Measurements from ENCODE around the gene SRP68.

SRP68 gene

DNA sequence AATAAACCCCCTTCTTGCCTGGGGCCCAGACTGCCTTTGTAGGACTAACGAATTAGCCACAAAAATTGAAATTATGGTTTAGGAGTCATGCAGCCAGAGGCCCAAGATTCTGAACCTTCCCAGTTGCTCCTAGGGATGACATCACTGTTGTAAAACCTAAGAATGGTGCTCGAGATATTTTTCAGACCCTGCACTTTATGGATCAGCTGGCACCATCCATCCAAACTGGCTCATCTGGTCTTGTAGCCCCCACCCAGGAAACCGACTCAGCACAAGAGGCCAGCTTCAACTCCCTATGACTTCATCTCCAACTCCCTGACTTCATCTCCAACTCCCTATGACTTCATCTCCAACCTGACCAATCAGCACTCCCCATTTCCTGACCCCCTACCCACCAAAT lies 34.3 kb downstream of the SRP68 start:
- Histone ChIP-seq H3K4me3 (ENCODE audit: low read depth, low read length) (no peak overlapping the region), H3K27me3 (ENCODE audit: control insufficient read depth, insufficient read depth, low read length) (no peaks in the 10 kb centered on the region), H3K9ac (ENCODE audit: low read length) (no peak overlapping the region), H3K9me3 (ENCODE audit: control insufficient read depth, insufficient read depth, low read depth, low read length) (peaks cover 4% of the 10 kb centered on the region; the same call in 1 of the 2 replicates), H3K36me3 (ENCODE audit: control insufficient read depth, insufficient read depth, low read length) (peaks cover 48% of the 10 kb centered on the region), H3K27ac (ENCODE audit: low read depth, low read length) (no peak overlapping the region), H3K4me1 (ENCODE audit: control insufficient read depth, insufficient read depth, low read length) (peaks cover 21% of the 10 kb centered on the region)

DNA sequence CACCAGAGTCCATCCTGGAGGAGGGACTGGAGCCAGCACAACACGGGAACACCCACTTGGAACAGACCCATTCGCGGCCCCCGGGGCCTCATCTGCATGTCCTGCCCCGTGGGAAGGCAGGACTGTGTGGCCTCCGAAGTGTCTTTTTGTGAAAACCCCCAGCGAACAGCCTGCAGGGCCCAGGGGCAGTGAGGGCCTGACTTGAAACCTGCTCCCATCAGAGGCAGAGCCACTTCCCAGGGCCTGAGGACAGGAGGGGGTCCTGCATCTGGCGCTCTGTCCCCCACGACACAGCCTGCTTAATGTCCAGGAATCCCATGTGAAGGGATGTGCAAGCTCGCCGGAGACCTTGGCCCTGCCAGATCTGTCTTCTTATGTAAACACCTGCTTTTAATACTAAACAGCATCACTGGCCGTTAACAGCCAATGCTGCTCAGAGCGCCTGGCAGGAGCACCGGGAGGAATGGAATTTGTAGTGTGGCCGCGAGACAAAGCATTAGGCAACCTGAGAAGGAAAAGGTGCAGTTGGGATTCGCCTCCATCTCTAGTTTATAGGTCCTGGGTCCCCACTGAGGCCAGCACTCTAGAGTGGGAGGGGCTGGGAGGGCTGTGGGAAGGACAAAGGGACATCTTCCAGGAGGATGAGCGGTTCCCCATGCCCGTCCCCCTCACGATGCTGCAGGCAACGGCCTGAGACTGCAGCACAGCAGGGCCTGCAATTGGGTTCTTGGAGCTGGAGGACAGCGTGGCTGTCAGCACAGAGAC lies 35.6 kb downstream of the SRP68 start:
- peaks cover 21% of the 10 kb centered on the region for H3K4me1 ChIP-seq (ENCODE audit: control insufficient read depth, insufficient read depth, low read length)
- no peak overlapping the region for H3K4me3 ChIP-seq (ENCODE audit: low read depth, low read length)
- peaks cover 5% of the 10 kb centered on the region; the same call in 1 of the 2 replicates for H3K9me3 ChIP-seq (ENCODE audit: control insufficient read depth, insufficient read depth, low read depth, low read length)
- H3K27me3 ChIP-seq (ENCODE audit: control insufficient read depth, insufficient read depth, low read length), result no peaks in the 10 kb centered on the region
- H3K36me3 ChIP-seq (ENCODE audit: control insufficient read depth, insufficient read depth, low read length), result peaks cover 37% of the 10 kb centered on the region
- no peak overlapping the region for H3K27ac ChIP-seq (ENCODE audit: low read depth, low read length)
- H3K9ac ChIP-seq (ENCODE audit: low read length), result no peak overlapping the region

DNA sequence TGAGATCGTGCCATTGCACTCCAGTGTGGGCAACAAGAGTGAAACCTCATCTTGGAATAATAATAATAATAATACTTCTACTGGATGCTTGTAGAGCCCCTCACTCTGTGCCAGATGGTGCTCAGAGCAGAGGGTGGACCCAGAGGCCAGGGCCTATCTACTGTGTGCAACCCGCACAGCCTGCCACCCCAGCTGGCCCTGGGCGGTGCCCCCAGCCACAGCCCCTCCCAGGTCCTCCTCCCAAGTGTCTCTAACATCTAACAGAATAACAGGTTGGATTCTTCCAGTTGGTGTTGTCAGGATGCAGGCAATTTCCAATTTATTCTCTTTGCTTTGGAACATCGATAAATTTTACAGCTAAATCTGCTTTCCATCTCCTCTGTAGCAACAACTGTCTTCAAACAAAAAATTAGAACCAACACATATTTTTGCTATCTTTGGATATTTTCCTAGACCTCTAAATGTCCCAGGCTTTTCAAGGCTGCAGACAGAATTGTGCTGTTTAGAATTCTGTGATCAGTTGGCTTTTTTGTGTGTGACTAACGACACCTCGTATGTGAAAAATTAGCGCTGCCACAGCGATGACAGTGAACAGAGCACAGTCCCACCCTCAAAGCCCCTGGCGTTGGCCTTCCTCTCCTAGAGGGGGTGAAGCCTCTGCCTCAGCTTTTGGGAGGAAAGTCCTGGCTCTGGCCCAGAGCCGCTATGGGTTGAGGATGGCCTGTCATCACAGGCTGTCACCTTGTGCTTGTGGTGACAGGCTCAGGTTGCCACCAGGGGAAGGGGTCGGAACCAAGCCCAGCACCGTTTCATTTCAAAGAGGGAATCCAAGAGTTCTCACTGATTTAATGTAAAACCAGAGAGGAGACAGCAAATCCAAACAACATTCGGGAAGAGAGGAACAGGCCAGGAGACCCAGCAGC lies 37.6 kb downstream of the SRP68 start:
- Histone ChIP-seq H3K9me3 (ENCODE audit: control insufficient read depth, insufficient read depth, low read depth, low read length) (peaks cover 5% of the 10 kb centered on the region; the same call in 1 of the 2 replicates), H3K36me3 (ENCODE audit: control insufficient read depth, insufficient read depth, low read length) (peaks cover 17% of the 10 kb centered on the region), H3K4me1 (ENCODE audit: control insufficient read depth, insufficient read depth, low read length) (peaks cover 13% of the 10 kb centered on the region), H3K9ac (ENCODE audit: low read length) (no peak overlapping the region), H3K4me3 (ENCODE audit: low read depth, low read length) (no peak overlapping the region), H3K27ac (ENCODE audit: low read depth, low read length) (no peak overlapping the region), H3K27me3 (ENCODE audit: control insufficient read depth, insufficient read depth, low read length) (no peaks in the 10 kb centered on the region)

GRCh38 chr17:76033139-76033538 lies 39.2 kb downstream of the SRP68 start:
- Histone ChIP-seq H3K27ac (ENCODE audit: low read depth, low read length) (no peak overlapping the region), H3K9me3 (ENCODE audit: control insufficient read depth, insufficient read depth, low read depth, low read length) (peaks cover 5% of the 10 kb centered on the region; the same call in 1 of the 2 replicates), H3K36me3 (ENCODE audit: control insufficient read depth, insufficient read depth, low read length) (peaks cover 1% of the 10 kb centered on the region; the same call in 1 of the 2 replicates), H3K4me3 (ENCODE audit: low read depth, low read length) (no peak overlapping the region), H3K9ac (ENCODE audit: low read length) (no peak overlapping the region), H3K27me3 (ENCODE audit: control insufficient read depth, insufficient read depth, low read length) (no peaks in the 10 kb centered on the region), H3K4me1 (ENCODE audit: control insufficient read depth, insufficient read depth, low read length) (peaks cover 22% of the 10 kb centered on the region)

- no peak overlapping the region for H3K27ac ChIP-seq (ENCODE audit: low read depth, low read length)
Observed at GRCh38 chr17:76032780-76033108, 39.6 kb downstream of the SRP68 start.

GRCh38 chr17:76032073-76032779 lies 40.1 kb downstream of the SRP68 start:
- Histone ChIP-seq H3K27me3 (ENCODE audit: control insufficient read depth, insufficient read depth, low read length) (no peaks in the 10 kb centered on the region), H3K36me3 (ENCODE audit: control insufficient read depth, insufficient read depth, low read length) (no peaks in the 10 kb centered on the region), H3K4me1 (ENCODE audit: control insufficient read depth, insufficient read depth, low read length) (peaks cover 23% of the 10 kb centered on the region), H3K27ac (ENCODE audit: low read depth, low read length) (no peak overlapping the region), H3K9ac (ENCODE audit: low read length) (no peak overlapping the region), H3K4me3 (ENCODE audit: low read depth, low read length) (no peak overlapping the region), H3K9me3 (ENCODE audit: control insufficient read depth, insufficient read depth, low read depth, low read length) (peaks cover 5% of the 10 kb centered on the region; the same call in 1 of the 2 replicates)

More at GRCh38 chr17:76032780-76033108, 39.6 kb downstream of the SRP68 start:
- peaks cover 22% of the 10 kb centered on the region for H3K4me1 ChIP-seq (ENCODE audit: control insufficient read depth, insufficient read depth, low read length)
- H3K36me3 ChIP-seq (ENCODE audit: control insufficient read depth, insufficient read depth, low read length), result no peaks in the 10 kb centered on the region
- peaks cover 5% of the 10 kb centered on the region; the same call in 1 of the 2 replicates for H3K9me3 ChIP-seq (ENCODE audit: control insufficient read depth, insufficient read depth, low read depth, low read length)
- no peak overlapping the region for H3K9ac ChIP-seq (ENCODE audit: low read length)
- H3K4me3 ChIP-seq (ENCODE audit: low read depth, low read length), result no peak overlapping the region
- H3K27me3 ChIP-seq (ENCODE audit: control insufficient read depth, insufficient read depth, low read length), result no peaks in the 10 kb centered on the region

GRCh38 chr17:76027159-76027839 lies 45.0 kb downstream of the SRP68 start, which contains the start of gene EVPL:
EVPL (minus strand) TSS chr17:76027306; CDS start chr17:76027198, 108 bp downstream.
- H3K36me3 ChIP-seq (ENCODE audit: control insufficient read depth, insufficient read depth, low read length), result no peaks in the 10 kb centered on the region
- H3K4me1 ChIP-seq (ENCODE audit: control insufficient read depth, insufficient read depth, low read length), result peaks cover 15% of the 10 kb centered on the region
- no peaks in the 10 kb centered on the region; the same call in 1 of the 2 replicates for H3K9me3 ChIP-seq (ENCODE audit: control insufficient read depth, insufficient read depth, low read depth, low read length)
- no peak within 1 kb of the TSS for H3K9ac ChIP-seq (ENCODE audit: low read length)
- H3K4me3 ChIP-seq (ENCODE audit: low read depth, low read length), result no peak within 1 kb of the TSS
- no peaks in the 10 kb centered on the region for H3K27me3 ChIP-seq (ENCODE audit: control insufficient read depth, insufficient read depth, low read length)
- H3K27ac ChIP-seq (ENCODE audit: low read depth, low read length), result no peak within 1 kb of the TSS

GRCh38 chr17:76026714-76027158 lies 45.6 kb downstream of the SRP68 start:
- no peak overlapping the region for H3K4me3 ChIP-seq (ENCODE audit: low read depth, low read length)
- no peak overlapping the region for H3K27ac ChIP-seq (ENCODE audit: low read depth, low read length)
- no peaks in the 10 kb centered on the region for H3K36me3 ChIP-seq (ENCODE audit: control insufficient read depth, insufficient read depth, low read length)
- peaks cover 15% of the 10 kb centered on the region for H3K4me1 ChIP-seq (ENCODE audit: control insufficient read depth, insufficient read depth, low read length)
- no peaks in the 10 kb centered on the region for H3K27me3 ChIP-seq (ENCODE audit: control insufficient read depth, insufficient read depth, low read length)
- H3K9me3 ChIP-seq (ENCODE audit: control insufficient read depth, insufficient read depth, low read depth, low read length), result no peaks in the 10 kb centered on the region; the same call in 1 of the 2 replicates
- no peak overlapping the region for H3K9ac ChIP-seq (ENCODE audit: low read length)

- no peaks in the 10 kb centered on the region for H3K36me3 ChIP-seq (ENCODE audit: control insufficient read depth, insufficient read depth, low read length)
- H3K9ac ChIP-seq (ENCODE audit: low read length), result no peak overlapping the region
- no peaks in the 10 kb centered on the region; the same call in 1 of the 2 replicates for H3K9me3 ChIP-seq (ENCODE audit: control insufficient read depth, insufficient read depth, low read depth, low read length)
- H3K4me3 ChIP-seq (ENCODE audit: low read depth, low read length), result no peak overlapping the region
- H3K27ac ChIP-seq (ENCODE audit: low read depth, low read length), result no peak overlapping the region
- peaks cover 15% of the 10 kb centered on the region for H3K4me1 ChIP-seq (ENCODE audit: control insufficient read depth, insufficient read depth, low read length)
- H3K27me3 ChIP-seq (ENCODE audit: control insufficient read depth, insufficient read depth, low read length), result no peaks in the 10 kb centered on the region
Observed at GRCh38 chr17:76025294-76025693, 47.0 kb downstream of the SRP68 start.

DNA sequence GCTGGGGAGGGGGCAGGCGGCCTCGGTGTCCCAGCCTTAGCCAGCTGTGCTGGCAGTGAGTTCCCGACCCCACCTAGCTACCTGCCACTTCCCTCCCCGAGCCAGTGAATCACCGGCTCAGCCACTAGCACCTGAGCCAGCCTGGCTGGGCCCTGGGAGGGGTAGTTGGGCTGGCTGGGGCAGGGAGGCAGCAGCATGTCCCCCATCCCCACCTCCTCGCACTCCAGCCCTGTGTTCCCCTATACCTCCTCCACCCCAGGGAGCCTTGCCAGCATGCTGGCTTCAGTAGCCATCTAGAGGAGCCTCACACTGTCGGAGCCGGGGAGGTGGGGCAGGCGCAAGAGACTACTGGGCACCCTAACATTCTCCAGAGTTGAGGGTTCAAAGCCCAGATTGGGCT lies 48.0 kb downstream of the SRP68 start:
- Histone ChIP-seq H3K9ac (ENCODE audit: low read length) (no peak overlapping the region), H3K27ac (ENCODE audit: low read depth, low read length) (no peak overlapping the region), H3K4me1 (ENCODE audit: control insufficient read depth, insufficient read depth, low read length) (peaks cover 10% of the 10 kb centered on the region; the same call in 1 of the 2 replicates), H3K9me3 (ENCODE audit: control insufficient read depth, insufficient read depth, low read depth, low read length) (no peaks in the 10 kb centered on the region; the same call in 1 of the 2 replicates), H3K36me3 (ENCODE audit: control insufficient read depth, insufficient read depth, low read length) (no peaks in the 10 kb centered on the region), H3K4me3 (ENCODE audit: low read depth, low read length) (no peak overlapping the region), H3K27me3 (ENCODE audit: control insufficient read depth, insufficient read depth, low read length) (no peaks in the 10 kb centered on the region)

Data from HUES6 (cell line).